PC-3 (cell line): ENCODE data around the gene TGFA. TPM values are rescaled to one million over a fixed set of nuclear protein-coding genes. Genes with fewer than 3 reads are reported as not detected.

Experiments used
- ATAC-seq: fragments of 200-7000 bp; cut with Tn5 transposase; 2 replicates; pipeline ENCODE4 v1.9.1; 2020; ENCODE audit warnings: mild to moderate bottlenecking, moderate library complexity
- BruUV-seq: library from RNA; stranded (reverse); fragments of 400-500 nt; replicated peaks from 2 replicates; lab custom pipeline; 2021; lab: Mats Ljungman, UMichigan
- CTCF ChIA-PET: fragments of 300-600 bp; sonication (Branson Sonifier 250); formaldehyde crosslinking; loops from one replicate; lab custom pipeline; 2022; ENCODE audit warnings: antibody characterized with exemption; lab: Charles Lee
- POLR2A ChIA-PET: fragments of 300-600 bp; sonication (Branson Sonifier 250); formaldehyde crosslinking; loops from one replicate; lab custom pipeline; 2022; ENCODE audit warnings: antibody characterized with exemption; ENCODE audit not compliant: unreplicated experiment; lab: Charles Lee
- DNase-seq: peaks from one replicate; pipeline ENCODE4 v3.0.0-alpha.2; 2015
- H2AFZ ChIP-seq: fragments of 300-600 bp; sonication (generic); 2 replicates; pipeline ENCODE4 v1.6.0; 2016; ENCODE audit warnings: antibody characterized with exemption, low read length
- H3F3A ChIP-seq: fragments of 300-600 bp; sonication (generic); one replicate; pipeline ENCODE4 v1.6.0; 2017; ENCODE audit warnings: antibody characterized with exemption, low read length, control low read depth, mild to moderate bottlenecking; ENCODE audit not compliant: unreplicated experiment
- H3K27ac ChIP-seq: fragments of 300-600 bp; sonication (generic); 2 replicates; pipeline ENCODE4 v1.5.1; 2016; ENCODE audit warnings: mild to moderate bottlenecking, low read length
- H3K27me3 ChIP-seq: fragments of 300-600 bp; sonication (generic); 2 replicates; pipeline ENCODE4 v1.6.1; 2016; ENCODE audit warnings: low read length, mixed read lengths
- H3K36me3 ChIP-seq: fragments of 300-600 bp; sonication (generic); 2 replicates; pipeline ENCODE4 v1.6.1; 2016; ENCODE audit warnings: low read depth, mixed run types, low read length, mixed read lengths
- H3K4me1 ChIP-seq: fragments of 300-600 bp; sonication (generic); 2 replicates; pipeline ENCODE4 v1.5.1; 2016; ENCODE audit warnings: low read length; ENCODE audit not compliant: insufficient read depth
- H3K4me2 ChIP-seq: fragments of 300-600 bp; sonication (generic); 2 replicates; pipeline ENCODE4 v1.6.0; 2016; ENCODE audit warnings: low read length
- H3K4me3 ChIP-seq: fragments of 300-600 bp; sonication (generic); 2 replicates; pipeline ENCODE4 v1.5.1; 2016; ENCODE audit warnings: mild to moderate bottlenecking, low read length, mixed read lengths
- H3K79me2 ChIP-seq: fragments of 300-600 bp; sonication (generic); 2 replicates; pipeline ENCODE4 v1.6.1; 2017; ENCODE audit warnings: low read length, mixed read lengths
- H3K9ac ChIP-seq: fragments of 300-600 bp; sonication (generic); 2 replicates; pipeline ENCODE4 v1.6.0; 2016; ENCODE audit warnings: mild to moderate bottlenecking, low read length
- H3K9me2 ChIP-seq: fragments of 300-600 bp; sonication (generic); replicated peaks from 2 replicates; pipeline ENCODE4 v1.6.1; 2016; ENCODE audit warnings: mixed run types, low read length, mixed read lengths
- H3K9me3 ChIP-seq: fragments of 300-600 bp; sonication (generic); 2 replicates; pipeline ENCODE4 v1.6.1; 2016; ENCODE audit warnings: low read length, mixed read lengths
- H4K20me1 ChIP-seq: fragments of 300-600 bp; sonication (generic); 2 replicates; pipeline ENCODE4 v1.6.1; 2016; ENCODE audit warnings: low read length, mixed read lengths
- EZH2 ChIP-seq: fragments of 300-600 bp; sonication (generic); IDR thresholded peaks from one replicate; pipeline ENCODE4 v1.6.1; 2017; ENCODE audit warnings: antibody characterized with exemption, mild to moderate bottlenecking, low read length; ENCODE audit not compliant: unreplicated experiment
- EZH2phosphoT487 ChIP-seq: fragments of 300-600 bp; sonication (generic); IDR thresholded peaks from 2 replicates; pipeline ENCODE4 v1.6.1; 2018; ENCODE audit warnings: mild to moderate bottlenecking, antibody characterized with exemption, low read length, borderline replicate concordance
- intact Hi-C: fragments of 100-400 bp; cut with micrococcal nuclease; formaldehyde crosslinking; loops from 2 replicates; pipeline ENCODE4 v1.9.0; 2023
- total RNA-seq: library from RNA; depleted of rRNA; stranded (reverse); fragments of >200 nt; gene quantifications from 2 replicates; pipeline ENCODE4 v1.2.3, GENCODE V29; 2014
- TF ChIP-seq, protein P1 (sequence below): fragments of 300-600 bp; sonication (generic); conservative IDR thresholded peaks from 2 replicates; pipeline ENCODE4 v1.5.1; 2017; ENCODE audit warnings: antibody characterized with exemption, low read depth, mild to moderate bottlenecking, low read length

TGFA gene
- total RNA-seq, 1 experiment from 2014 or later, result 45.0 TPM

DNA sequence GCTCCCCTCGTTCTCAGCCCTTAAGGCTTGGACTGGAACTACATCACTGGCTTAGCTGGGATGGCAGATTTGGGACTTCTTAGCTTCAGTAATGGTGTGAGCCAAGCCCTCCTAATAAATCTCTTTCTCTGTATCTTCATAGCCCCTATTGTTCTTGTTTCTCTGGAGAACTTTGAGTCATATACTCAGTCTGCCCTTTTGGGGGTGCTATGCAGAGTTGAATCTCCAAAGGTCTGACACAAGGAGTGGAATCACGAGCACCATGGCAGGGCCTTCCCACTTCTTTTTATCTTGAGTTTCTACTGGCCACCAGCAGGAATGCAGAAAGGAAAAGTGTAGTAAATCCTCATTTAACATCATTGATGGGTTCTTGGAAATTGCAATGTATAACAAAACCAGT is 13.3 kb upstream of the TGFA start:
- TF ChIP-seq EZH2 (no peak), EZH2phosphoT487 (no peak)
- TF ChIP-seq, protein P1, sequence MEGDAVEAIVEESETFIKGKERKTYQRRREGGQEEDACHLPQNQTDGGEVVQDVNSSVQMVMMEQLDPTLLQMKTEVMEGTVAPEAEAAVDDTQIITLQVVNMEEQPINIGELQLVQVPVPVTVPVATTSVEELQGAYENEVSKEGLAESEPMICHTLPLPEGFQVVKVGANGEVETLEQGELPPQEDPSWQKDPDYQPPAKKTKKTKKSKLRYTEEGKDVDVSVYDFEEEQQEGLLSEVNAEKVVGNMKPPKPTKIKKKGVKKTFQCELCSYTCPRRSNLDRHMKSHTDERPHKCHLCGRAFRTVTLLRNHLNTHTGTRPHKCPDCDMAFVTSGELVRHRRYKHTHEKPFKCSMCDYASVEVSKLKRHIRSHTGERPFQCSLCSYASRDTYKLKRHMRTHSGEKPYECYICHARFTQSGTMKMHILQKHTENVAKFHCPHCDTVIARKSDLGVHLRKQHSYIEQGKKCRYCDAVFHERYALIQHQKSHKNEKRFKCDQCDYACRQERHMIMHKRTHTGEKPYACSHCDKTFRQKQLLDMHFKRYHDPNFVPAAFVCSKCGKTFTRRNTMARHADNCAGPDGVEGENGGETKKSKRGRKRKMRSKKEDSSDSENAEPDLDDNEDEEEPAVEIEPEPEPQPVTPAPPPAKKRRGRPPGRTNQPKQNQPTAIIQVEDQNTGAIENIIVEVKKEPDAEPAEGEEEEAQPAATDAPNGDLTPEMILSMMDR, result no peak
- BruUV-seq, result no TSS peak
- no peaks in the 10 kb centered on the region for H4K20me1 ChIP-seq
- H3K4me2 ChIP-seq, result no peak overlapping the region
- H2AFZ ChIP-seq, result no peak overlapping the region
- no peaks in the 10 kb centered on the region for H3K79me2 ChIP-seq
- no peaks in the 10 kb centered on the region for H3K27me3 ChIP-seq
- H3K27ac ChIP-seq, result no peak overlapping the region
- no peak for DNase-seq
- no peaks in the 10 kb centered on the region for H3F3A ChIP-seq
- no peak overlapping the region for H3K4me3 ChIP-seq
- H3K36me3 ChIP-seq, result no peaks in the 10 kb centered on the region
- intact Hi-C loops, result no loop called here
- CTCF ChIA-PET, result no interaction called here
- H3K9ac ChIP-seq, result no peak overlapping the region
- H3K9me3 ChIP-seq, result no peaks in the 10 kb centered on the region
- POLR2A ChIA-PET, result no interaction called here
- peaks cover 11% of the 10 kb centered on the region; the same call in 1 of the 2 replicates for H3K4me1 ChIP-seq
- ATAC-seq, result no peak
- H3K9me2 ChIP-seq, result no peaks in the 10 kb centered on the region

DNA sequence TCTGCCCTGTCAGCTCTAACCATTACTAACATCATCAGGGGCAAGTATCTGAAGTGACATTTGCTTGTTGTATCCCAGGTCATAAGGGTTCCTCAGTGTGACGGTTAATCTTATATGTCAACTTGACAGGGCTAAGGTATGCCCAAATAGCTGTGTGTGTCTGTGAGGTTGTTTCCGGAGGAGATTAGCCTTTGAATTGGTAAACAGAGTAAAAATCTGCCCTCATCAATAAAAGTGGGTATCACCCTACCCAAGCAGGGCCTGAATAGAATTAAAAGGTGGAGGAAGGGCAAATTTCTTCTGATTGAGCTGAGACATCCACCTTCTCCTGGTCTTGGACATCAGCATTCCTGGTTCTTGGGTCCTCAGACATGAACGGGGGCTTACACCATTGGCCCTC is 12.8 kb upstream of the TGFA start:
- ATAC-seq (no peak), DNase-seq (no peak)
- no peaks in the 10 kb centered on the region for H4K20me1 ChIP-seq
- CTCF ChIA-PET, result no interaction called here
- no peak overlapping the region for H3K9ac ChIP-seq
- H3K4me1 ChIP-seq, result peaks cover 16% of the 10 kb centered on the region; the same call in 1 of the 2 replicates
- H3K27me3 ChIP-seq, result no peaks in the 10 kb centered on the region
- no peaks in the 10 kb centered on the region for H3K79me2 ChIP-seq
- no peaks in the 10 kb centered on the region for H3K9me3 ChIP-seq
- H3K36me3 ChIP-seq, result no peaks in the 10 kb centered on the region
- POLR2A ChIA-PET, result no interaction called here
- TF ChIP-seq EZH2 (no peak), EZH2phosphoT487 (no peak)
- TF ChIP-seq, protein P1, result no peak
- intact Hi-C loops, result no loop called here
- no peaks in the 10 kb centered on the region for H3K9me2 ChIP-seq
- BruUV-seq, result no TSS peak
- H3F3A ChIP-seq, result no peaks in the 10 kb centered on the region
- no peak overlapping the region for H3K4me3 ChIP-seq
- no peak overlapping the region for H3K4me2 ChIP-seq
- no peak overlapping the region for H3K27ac ChIP-seq
- H2AFZ ChIP-seq, result no peak overlapping the region

DNA sequence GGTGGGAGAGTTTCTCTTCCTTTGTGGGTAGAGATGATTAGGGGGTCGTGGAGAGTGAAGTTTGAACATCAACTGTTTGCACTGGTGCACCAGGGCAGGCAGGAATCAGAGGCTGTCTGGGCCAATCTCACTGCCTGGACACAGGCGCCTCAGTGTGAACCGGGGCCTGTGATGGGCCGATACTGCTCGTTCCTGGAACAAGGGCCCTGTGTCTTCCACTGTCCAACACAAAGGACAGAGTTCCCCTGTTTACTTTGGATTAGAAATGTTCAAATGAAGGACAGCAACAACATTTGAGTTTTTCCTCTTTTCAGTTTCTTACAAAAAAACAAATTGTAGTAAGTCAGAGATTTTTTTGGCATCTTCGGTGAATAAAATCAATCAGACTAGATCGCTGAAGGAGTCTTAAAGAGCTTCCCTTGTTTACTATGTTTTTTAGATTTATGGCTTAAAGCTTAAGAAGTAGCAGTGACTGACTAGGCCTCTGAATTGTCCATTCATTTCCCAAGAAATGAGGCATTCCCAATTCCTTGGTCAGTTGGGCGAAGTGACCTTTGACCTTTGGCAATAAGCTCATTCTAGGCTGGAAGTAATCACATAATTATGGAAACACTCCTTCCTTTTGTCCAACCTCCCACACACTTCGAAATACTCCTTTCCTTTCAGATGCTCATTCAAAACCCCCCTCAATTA is 11.6 kb upstream of the TGFA start:
- TF ChIP-seq EZH2phosphoT487 (no peak), EZH2 (no peak)
- TF ChIP-seq, protein P1, result no peak
- H3K9ac ChIP-seq, result no peak overlapping the region
- no peak overlapping the region for H3K4me2 ChIP-seq
- ATAC-seq (no peak), DNase-seq (no peak)
- no peaks in the 10 kb centered on the region for H3K27me3 ChIP-seq
- POLR2A ChIA-PET, result no interaction called here
- H3K9me3 ChIP-seq, result no peaks in the 10 kb centered on the region
- H3K9me2 ChIP-seq, result no peaks in the 10 kb centered on the region
- no peak overlapping the region for H2AFZ ChIP-seq
- H3K4me1 ChIP-seq, result peaks cover 21% of the 10 kb centered on the region
- CTCF ChIA-PET, result no interaction called here
- no TSS peak for BruUV-seq
- no peaks in the 10 kb centered on the region for H3K36me3 ChIP-seq
- H3K27ac ChIP-seq, result no peak overlapping the region
- intact Hi-C loops, result no loop called here
- no peaks in the 10 kb centered on the region for H4K20me1 ChIP-seq
- H3K4me3 ChIP-seq, result no peak overlapping the region
- H3K79me2 ChIP-seq, result no peaks in the 10 kb centered on the region
- no peaks in the 10 kb centered on the region for H3F3A ChIP-seq
